ENCODE measurements around the gene SYNPO. TPM values are rescaled to one million over a fixed set of nuclear protein-coding genes. Genes with fewer than 3 reads are reported as not detected.

SYNPO gene
- total RNA-seq, 1 donor from 2014 or later = 49.3 TPM

DNA sequence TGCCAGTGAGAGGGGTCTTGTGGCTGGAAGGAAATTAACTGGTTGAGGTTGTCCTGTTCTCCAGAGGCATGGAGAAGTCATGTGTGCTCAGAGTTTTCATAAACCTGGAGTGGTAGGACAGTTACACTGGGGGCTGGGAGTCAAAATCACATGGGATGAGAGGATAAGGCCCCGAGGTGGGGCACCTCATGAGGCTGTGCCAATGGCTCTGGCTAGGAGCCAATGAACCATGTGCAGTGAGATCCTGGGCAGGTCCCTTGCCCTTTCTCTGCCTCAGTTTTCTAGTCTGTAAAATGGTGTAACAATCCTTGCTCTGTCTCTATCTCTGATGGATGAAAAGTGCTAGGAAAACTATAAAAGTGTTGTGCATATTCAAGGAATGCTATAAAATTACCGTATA is 7.0 kb upstream of the SYNPO start:
- no peak overlapping the region for H3K4me3 Mint-ChIP-seq
- ATAC-seq (ENCODE audit: low read depth) = no peak
- POLR2A ChIA-PET = no interaction called here

DNA sequence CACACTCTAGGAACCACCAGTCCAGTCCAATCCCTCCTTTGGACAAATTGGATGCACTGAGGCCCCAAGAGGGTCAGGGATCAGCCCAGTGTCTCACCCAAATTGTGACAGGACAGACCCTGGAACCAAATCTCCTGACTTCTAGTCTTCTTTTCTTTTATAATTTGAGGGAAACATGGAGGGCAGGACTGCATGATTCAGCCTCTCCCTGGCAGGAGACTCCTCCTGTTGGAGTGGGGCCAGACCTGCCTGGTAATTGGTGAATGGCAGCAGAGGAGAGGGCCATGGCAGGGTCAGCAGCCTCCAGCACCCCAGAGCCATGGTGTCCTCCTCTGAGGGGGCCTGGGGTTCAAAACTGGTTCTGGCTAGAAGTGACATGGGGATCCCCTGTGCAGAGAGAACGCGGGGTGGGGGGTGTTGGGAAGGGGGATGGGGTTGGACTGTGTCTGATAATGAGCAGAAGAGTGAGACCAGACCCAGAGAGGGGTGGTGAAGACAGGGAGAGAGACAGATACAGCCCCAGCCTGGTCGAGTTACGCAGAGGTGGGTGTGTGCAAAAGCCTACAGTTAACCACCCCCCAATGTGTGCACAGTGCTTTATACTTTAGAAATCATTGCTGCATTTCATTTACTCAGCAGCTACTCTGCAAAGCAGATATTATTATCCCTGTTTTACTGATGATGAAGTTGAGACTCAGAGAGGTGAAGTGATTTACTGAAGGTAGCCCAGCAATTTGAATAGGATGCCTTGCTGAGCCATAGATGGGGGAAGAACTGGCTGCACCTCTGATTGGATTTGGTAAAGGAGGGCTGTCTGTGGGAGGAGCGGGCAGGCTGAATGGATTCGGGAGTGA is 3.8 kb upstream of the SYNPO start:
- H3K36me3 Mint-ChIP-seq (ENCODE audit: low read depth) = peaks cover 4% of the 10 kb centered on the region
- TF ChIP-seq, protein P1, sequence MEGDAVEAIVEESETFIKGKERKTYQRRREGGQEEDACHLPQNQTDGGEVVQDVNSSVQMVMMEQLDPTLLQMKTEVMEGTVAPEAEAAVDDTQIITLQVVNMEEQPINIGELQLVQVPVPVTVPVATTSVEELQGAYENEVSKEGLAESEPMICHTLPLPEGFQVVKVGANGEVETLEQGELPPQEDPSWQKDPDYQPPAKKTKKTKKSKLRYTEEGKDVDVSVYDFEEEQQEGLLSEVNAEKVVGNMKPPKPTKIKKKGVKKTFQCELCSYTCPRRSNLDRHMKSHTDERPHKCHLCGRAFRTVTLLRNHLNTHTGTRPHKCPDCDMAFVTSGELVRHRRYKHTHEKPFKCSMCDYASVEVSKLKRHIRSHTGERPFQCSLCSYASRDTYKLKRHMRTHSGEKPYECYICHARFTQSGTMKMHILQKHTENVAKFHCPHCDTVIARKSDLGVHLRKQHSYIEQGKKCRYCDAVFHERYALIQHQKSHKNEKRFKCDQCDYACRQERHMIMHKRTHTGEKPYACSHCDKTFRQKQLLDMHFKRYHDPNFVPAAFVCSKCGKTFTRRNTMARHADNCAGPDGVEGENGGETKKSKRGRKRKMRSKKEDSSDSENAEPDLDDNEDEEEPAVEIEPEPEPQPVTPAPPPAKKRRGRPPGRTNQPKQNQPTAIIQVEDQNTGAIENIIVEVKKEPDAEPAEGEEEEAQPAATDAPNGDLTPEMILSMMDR (IDR thresholded peaks at IDR 0.05) = no peak
- ChIA-PET POLR2A (no interaction called here), CTCF (no interaction called here)
- intact Hi-C loops (cut with micrococcal nuclease) = loop anchor here (1.0 kb wide), 1 partner anchor 10 kb away; no protein-coding TSS in a partner anchor
- DNase-seq (no peak), ATAC-seq (ENCODE audit: low read depth) (no peak)
- no peaks in the 10 kb centered on the region for H3K27me3 Mint-ChIP-seq
- no peaks in the 10 kb centered on the region for H3K4me1 Mint-ChIP-seq
- H3K4me3 Mint-ChIP-seq = no peak overlapping the region
- H3K9me3 Mint-ChIP-seq = no peaks in the 10 kb centered on the region
- H3K27ac Mint-ChIP-seq = no peak overlapping the region

More for the DNA sequence above, 7.0 kb upstream of the SYNPO start:
- no peaks in the 10 kb centered on the region for H3K9me3 Mint-ChIP-seq
- peaks cover 9% of the 10 kb centered on the region for H3K4me1 Mint-ChIP-seq
- H3K36me3 Mint-ChIP-seq (ENCODE audit: low read depth) = peaks cover 6% of the 10 kb centered on the region
- intact Hi-C loops (cut with micrococcal nuclease) = no loop called here
- TF ChIP-seq, protein P1 (IDR thresholded peaks at IDR 0.05) = no peak
- H3K27me3 Mint-ChIP-seq = no peaks in the 10 kb centered on the region
- no peak overlapping the region for H3K27ac Mint-ChIP-seq
- no peak for DNase-seq
- CTCF ChIA-PET = no interaction called here

DNA sequence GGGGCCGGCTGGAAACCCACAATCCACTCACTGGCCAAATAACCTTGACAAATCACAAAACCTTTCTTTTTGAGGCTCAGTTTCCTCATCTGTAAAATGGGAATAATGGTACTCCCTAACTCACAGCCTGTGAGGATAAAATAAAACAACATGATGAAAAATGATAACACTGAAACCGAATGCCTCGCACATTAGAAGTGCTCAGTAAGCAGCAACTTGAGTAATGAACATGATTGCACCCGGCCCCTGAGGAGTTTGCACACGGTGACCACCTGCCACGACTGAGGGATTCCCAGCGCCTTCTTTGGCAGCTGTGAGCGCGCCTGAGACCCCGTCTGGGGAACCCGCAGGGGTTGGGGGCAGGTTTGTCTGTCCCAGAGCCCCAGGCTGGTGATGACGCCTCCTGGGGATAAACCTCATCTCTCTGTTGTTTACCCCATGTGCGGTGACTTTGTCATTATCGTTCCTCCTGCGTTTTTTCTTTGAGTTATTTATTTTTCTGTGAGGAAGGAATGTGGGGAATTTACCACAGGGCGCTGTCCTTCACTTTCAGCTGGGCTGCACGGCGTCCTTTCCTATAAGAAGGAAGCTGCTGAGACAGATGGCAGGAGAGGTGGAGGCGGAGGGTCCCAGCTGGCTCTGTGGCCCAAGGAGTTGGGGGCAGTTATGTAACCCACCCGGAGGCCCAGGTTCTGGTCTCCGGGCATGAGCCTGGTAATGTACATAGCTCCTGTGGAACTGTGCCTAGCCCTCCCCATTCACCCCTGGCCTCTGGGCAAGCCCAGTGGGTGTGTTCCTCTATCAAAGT is 3.0 kb upstream of the SYNPO start:
- TF ChIP-seq, protein P1 (IDR thresholded peaks at IDR 0.05) = no peak
- ATAC-seq (ENCODE audit: low read depth) (no peak), DNase-seq (no peak)
- Mint-ChIP-seq H3K4me1 (no peaks in the 10 kb centered on the region), H3K9me3 (no peaks in the 10 kb centered on the region), H3K36me3 (ENCODE audit: low read depth) (peaks cover 4% of the 10 kb centered on the region), H3K4me3 (no peak overlapping the region), H3K27me3 (no peaks in the 10 kb centered on the region), H3K27ac (no peak overlapping the region)
- intact Hi-C loops (cut with micrococcal nuclease) = no loop called here
- POLR2A ChIA-PET = interaction anchor here (0.6 to 1.0 kb wide), 2 partner anchors 11 to 31 kb away, joined by 4 to 5 read pairs; no protein-coding TSS in a partner anchor
- CTCF ChIA-PET = no interaction called here

DNA sequence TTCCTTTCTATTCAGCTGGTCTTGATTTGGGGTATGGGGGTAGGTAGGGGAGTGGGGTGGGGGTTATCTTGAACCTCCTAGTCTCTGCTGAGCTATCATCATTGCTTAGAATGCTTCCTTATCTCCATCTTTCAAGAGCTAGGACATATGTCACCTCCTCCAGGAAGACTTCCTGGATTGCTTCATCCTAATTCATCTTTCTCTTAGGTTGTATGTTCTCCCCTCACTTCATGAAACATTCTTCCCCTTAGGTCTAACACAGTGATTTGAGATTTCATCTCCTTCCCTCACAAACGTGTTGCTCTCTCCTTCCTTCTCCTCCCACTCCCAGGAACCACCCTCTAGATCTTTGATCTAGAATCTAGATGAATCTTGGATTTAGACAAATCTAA is 2.4 kb upstream of the SYNPO start:
- intact Hi-C loops (cut with micrococcal nuclease) = no loop called here
- H3K4me3 Mint-ChIP-seq = no peak overlapping the region
- H3K9me3 Mint-ChIP-seq = no peaks in the 10 kb centered on the region
- DNase-seq = no peak
- H3K27ac Mint-ChIP-seq = no peak overlapping the region
- no peaks in the 10 kb centered on the region for H3K4me1 Mint-ChIP-seq
- TF ChIP-seq, protein P1 (IDR thresholded peaks at IDR 0.05) = no peak
- CTCF ChIA-PET = no interaction called here
- no peak for ATAC-seq (ENCODE audit: low read depth)
- POLR2A ChIA-PET = interaction anchor here (0.6 to 1.0 kb wide), 2 partner anchors 12 to 32 kb away, joined by 4 to 5 read pairs; no protein-coding TSS in a partner anchor
- peaks cover 4% of the 10 kb centered on the region for H3K36me3 Mint-ChIP-seq (ENCODE audit: low read depth)
- H3K27me3 Mint-ChIP-seq = no peaks in the 10 kb centered on the region
